ENCODE data around the gene DLGAP1.

DLGAP1 gene

DNA sequence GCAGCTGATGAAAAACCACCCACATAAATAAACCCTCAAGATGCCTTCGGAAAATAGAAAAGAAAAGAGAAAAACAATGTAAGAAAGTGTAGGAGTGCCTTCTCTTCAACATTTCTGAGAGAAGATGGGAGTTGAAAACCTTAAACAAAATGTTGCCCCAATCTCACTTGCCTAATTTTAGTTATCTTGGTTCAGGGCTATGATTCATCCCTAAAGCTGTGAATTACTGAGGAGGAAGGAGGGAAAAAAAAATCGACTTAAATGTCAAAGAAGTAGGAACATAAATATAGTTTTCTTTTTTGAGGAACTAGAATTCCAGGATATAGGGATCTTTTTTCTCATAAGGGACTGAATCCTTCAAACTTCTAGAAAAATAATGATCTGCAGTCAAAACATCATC, 644.8 kb downstream of the DLGAP1 start:
- H3K27ac ChIP-seq (replicated peaks) = no peak overlapping the region
- TF ChIP-seq SPI1 (IDR thresholded peaks at IDR 0.05; ENCODE audit: borderline replicate concordance, low read depth) (no peak), GABPA (IDR thresholded peaks at IDR 0.05; ENCODE audit: low read depth) (no peak), POLR2AphosphoS5 (IDR thresholded peaks at IDR 0.05; ENCODE audit: low read depth) (no peak)
- TF ChIP-seq, protein P1, sequence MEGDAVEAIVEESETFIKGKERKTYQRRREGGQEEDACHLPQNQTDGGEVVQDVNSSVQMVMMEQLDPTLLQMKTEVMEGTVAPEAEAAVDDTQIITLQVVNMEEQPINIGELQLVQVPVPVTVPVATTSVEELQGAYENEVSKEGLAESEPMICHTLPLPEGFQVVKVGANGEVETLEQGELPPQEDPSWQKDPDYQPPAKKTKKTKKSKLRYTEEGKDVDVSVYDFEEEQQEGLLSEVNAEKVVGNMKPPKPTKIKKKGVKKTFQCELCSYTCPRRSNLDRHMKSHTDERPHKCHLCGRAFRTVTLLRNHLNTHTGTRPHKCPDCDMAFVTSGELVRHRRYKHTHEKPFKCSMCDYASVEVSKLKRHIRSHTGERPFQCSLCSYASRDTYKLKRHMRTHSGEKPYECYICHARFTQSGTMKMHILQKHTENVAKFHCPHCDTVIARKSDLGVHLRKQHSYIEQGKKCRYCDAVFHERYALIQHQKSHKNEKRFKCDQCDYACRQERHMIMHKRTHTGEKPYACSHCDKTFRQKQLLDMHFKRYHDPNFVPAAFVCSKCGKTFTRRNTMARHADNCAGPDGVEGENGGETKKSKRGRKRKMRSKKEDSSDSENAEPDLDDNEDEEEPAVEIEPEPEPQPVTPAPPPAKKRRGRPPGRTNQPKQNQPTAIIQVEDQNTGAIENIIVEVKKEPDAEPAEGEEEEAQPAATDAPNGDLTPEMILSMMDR (IDR thresholded peaks at IDR 0.05; ENCODE audit: insufficient read depth, low read length) = no peak
- TF ChIP-seq, protein P2, sequence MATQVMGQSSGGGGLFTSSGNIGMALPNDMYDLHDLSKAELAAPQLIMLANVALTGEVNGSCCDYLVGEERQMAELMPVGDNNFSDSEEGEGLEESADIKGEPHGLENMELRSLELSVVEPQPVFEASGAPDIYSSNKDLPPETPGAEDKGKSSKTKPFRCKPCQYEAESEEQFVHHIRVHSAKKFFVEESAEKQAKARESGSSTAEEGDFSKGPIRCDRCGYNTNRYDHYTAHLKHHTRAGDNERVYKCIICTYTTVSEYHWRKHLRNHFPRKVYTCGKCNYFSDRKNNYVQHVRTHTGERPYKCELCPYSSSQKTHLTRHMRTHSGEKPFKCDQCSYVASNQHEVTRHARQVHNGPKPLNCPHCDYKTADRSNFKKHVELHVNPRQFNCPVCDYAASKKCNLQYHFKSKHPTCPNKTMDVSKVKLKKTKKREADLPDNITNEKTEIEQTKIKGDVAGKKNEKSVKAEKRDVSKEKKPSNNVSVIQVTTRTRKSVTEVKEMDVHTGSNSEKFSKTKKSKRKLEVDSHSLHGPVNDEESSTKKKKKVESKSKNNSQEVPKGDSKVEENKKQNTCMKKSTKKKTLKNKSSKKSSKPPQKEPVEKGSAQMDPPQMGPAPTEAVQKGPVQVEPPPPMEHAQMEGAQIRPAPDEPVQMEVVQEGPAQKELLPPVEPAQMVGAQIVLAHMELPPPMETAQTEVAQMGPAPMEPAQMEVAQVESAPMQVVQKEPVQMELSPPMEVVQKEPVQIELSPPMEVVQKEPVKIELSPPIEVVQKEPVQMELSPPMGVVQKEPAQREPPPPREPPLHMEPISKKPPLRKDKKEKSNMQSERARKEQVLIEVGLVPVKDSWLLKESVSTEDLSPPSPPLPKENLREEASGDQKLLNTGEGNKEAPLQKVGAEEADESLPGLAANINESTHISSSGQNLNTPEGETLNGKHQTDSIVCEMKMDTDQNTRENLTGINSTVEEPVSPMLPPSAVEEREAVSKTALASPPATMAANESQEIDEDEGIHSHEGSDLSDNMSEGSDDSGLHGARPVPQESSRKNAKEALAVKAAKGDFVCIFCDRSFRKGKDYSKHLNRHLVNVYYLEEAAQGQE (IDR thresholded peaks at IDR 0.05; ENCODE audit: insufficient replicate concordance, low read depth) = no peak
- no peak overlapping the region for H3K4me3 ChIP-seq (replicated peaks; ENCODE audit: insufficient read depth, low read length)
- peaks cover 7% of the 10 kb centered on the region for H3K27me3 ChIP-seq (ENCODE audit: insufficient read depth, poor library complexity, severe bottlenecking)
- no peak for DNase-seq (ENCODE audit: low read depth in 1 of 2, low spot score in 1 of 2)

DNA sequence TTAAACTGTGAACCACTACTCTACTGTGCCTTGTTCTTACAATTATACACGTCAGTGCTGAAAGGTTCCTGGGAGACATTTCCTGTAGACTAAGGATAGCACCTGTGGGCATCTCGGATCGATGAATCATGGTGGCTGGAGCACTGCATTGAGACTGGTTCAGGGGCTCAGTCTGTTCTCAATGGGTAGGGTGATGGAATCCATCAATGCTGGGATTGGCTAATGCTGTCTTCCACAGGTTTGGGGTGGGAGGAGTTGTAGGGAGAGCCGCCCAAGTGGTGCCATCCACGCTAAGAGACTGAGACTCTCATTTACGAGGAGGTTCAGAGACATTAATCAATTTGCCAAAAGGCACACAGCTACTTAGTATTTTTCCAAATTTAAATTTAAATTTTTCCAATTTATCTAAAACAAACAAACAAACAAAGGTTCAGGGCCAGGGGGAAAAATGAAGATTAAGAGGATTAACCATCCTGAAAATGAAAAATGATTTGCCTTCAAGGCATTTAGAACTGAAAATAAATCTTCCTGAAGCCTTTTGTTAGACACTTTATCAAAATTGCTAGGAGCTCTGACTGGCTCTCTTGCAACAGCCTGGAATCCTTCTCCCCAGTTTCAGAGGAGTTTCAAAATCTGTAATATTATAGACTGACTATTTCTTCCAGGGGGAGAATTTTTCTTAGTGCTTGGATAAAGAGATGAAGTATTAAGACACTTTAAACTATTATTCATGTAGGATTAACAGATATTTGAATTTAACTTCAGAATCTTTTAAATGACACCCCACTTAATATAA, 645.9 kb downstream of the DLGAP1 start:
- no peak for TF ChIP-seq POLR2AphosphoS5 (IDR thresholded peaks at IDR 0.05; ENCODE audit: low read depth)
- no peak for TF ChIP-seq GABPA (IDR thresholded peaks at IDR 0.05; ENCODE audit: low read depth)
- TF ChIP-seq SPI1 (IDR thresholded peaks at IDR 0.05; ENCODE audit: borderline replicate concordance, low read depth) = no peak
- TF ChIP-seq, protein P2 (IDR thresholded peaks at IDR 0.05; ENCODE audit: insufficient replicate concordance, low read depth) = no peak
- TF ChIP-seq, protein P1 (IDR thresholded peaks at IDR 0.05; ENCODE audit: insufficient read depth, low read length) = no peak
- Histone ChIP-seq H3K27me3 (ENCODE audit: insufficient read depth, poor library complexity, severe bottlenecking) (peaks cover 9% of the 10 kb centered on the region), H3K4me3 (replicated peaks; ENCODE audit: insufficient read depth, low read length) (no peak overlapping the region), H3K27ac (replicated peaks) (no peak overlapping the region)
- DNase-seq (ENCODE audit: low read depth in 1 of 2, low spot score in 1 of 2) = no peak

DNA sequence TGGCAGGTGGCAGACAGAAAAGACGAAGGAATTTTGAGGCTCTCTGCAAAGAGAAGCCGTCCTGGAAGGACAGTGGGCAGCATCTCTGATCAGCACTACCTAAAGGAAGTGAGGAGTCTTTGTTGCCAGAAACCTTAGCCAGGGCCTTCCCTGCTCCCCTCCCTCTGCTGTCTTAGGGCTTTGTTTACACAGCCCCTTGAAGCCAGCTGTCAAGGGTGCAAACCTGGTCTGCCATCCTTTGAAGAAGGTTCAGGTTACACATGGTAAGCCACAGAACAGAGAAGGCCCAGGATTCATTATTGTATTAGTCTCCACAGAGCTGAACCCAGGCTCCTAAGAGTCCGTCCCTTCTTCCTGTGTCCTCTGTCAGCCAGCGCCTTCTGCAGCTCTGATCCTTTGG, 648.5 kb downstream of the DLGAP1 start:
- no peak for DNase-seq (ENCODE audit: low read depth in 1 of 2, low spot score in 1 of 2)
- Histone ChIP-seq H3K4me3 (replicated peaks; ENCODE audit: insufficient read depth, low read length) (no peak overlapping the region), H3K27ac (replicated peaks) (no peak overlapping the region), H3K27me3 (ENCODE audit: insufficient read depth, poor library complexity, severe bottlenecking) (peaks cover 11% of the 10 kb centered on the region)
- no peak for TF ChIP-seq SPI1 (IDR thresholded peaks at IDR 0.05; ENCODE audit: borderline replicate concordance, low read depth)
- TF ChIP-seq, protein P2 (IDR thresholded peaks at IDR 0.05; ENCODE audit: insufficient replicate concordance, low read depth) = no peak
- TF ChIP-seq, protein P1 (IDR thresholded peaks at IDR 0.05; ENCODE audit: insufficient read depth, low read length) = no peak
- no peak for TF ChIP-seq GABPA (IDR thresholded peaks at IDR 0.05; ENCODE audit: low read depth)
- no peak for TF ChIP-seq POLR2AphosphoS5 (IDR thresholded peaks at IDR 0.05; ENCODE audit: low read depth)

Data from HL-60 (cell line).